ENCODE data around the gene WNK4.

Gene WNK4

DNA sequence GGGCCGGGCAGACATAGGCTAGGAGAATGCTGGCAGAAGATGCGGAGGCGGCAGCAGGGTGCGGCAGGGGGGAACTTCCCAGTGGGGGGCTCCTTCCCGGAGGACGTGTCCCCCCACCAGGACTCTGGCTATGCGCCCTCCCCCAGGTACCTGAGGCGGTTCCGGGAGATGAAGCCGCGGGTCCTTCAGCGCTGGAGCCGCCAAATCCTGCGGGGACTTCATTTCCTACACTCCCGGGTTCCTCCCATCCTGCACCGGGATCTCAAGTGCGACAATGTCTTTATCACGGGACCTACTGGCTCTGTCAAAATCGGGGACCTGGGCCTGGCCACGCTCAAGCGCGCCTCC is 3.4 kb downstream of the WNK4 start:
- Histone ChIP-seq H3K27me3 (ENCODE audit: control insufficient read depth, insufficient read depth, low read length) (peaks cover 40% of the 10 kb centered on the region), H3K4me1 (ENCODE audit: control insufficient read depth, insufficient read depth, low read length) (peaks cover 27% of the 10 kb centered on the region), H3K9me3 (ENCODE audit: control insufficient read depth, insufficient read depth, low read depth, low read length) (no peaks in the 10 kb centered on the region), H3K4me3 (ENCODE audit: low read depth, low read length) (no peak overlapping the region), H3K9ac (ENCODE audit: low read length) (no peak overlapping the region), H3K27ac (ENCODE audit: low read depth, low read length) (no peak overlapping the region), H3K36me3 (ENCODE audit: control insufficient read depth, insufficient read depth, low read length) (peaks cover 8% of the 10 kb centered on the region)

DNA sequence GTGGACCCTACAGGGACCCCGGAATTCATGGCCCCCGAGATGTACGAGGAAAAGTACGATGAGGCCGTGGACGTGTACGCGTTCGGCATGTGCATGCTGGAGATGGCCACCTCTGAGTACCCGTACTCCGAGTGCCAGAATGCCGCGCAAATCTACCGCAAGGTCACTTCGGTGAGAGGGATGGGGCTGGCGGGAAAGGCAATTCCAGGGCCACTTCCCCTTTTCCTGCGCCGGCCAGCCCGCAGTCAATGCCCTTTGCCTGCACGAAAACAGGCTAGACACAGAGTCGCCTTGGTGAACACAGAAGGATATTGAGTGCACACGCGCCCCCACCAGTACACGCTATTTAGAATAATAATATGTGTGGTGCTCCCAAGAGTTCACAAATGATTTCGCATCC is 4.0 kb downstream of the WNK4 start:
- Histone ChIP-seq H3K4me1 (ENCODE audit: control insufficient read depth, insufficient read depth, low read length) (peaks cover 27% of the 10 kb centered on the region), H3K4me3 (ENCODE audit: low read depth, low read length) (no peak overlapping the region), H3K9ac (ENCODE audit: low read length) (no peak overlapping the region), H3K9me3 (ENCODE audit: control insufficient read depth, insufficient read depth, low read depth, low read length) (no peaks in the 10 kb centered on the region), H3K27me3 (ENCODE audit: control insufficient read depth, insufficient read depth, low read length) (peaks cover 40% of the 10 kb centered on the region), H3K36me3 (ENCODE audit: control insufficient read depth, insufficient read depth, low read length) (0 out of 2 replicates have a peak, but pooled peaks cover 2% of the 10 kb centered on the region), H3K27ac (ENCODE audit: low read depth, low read length) (no peak overlapping the region)

DNA sequence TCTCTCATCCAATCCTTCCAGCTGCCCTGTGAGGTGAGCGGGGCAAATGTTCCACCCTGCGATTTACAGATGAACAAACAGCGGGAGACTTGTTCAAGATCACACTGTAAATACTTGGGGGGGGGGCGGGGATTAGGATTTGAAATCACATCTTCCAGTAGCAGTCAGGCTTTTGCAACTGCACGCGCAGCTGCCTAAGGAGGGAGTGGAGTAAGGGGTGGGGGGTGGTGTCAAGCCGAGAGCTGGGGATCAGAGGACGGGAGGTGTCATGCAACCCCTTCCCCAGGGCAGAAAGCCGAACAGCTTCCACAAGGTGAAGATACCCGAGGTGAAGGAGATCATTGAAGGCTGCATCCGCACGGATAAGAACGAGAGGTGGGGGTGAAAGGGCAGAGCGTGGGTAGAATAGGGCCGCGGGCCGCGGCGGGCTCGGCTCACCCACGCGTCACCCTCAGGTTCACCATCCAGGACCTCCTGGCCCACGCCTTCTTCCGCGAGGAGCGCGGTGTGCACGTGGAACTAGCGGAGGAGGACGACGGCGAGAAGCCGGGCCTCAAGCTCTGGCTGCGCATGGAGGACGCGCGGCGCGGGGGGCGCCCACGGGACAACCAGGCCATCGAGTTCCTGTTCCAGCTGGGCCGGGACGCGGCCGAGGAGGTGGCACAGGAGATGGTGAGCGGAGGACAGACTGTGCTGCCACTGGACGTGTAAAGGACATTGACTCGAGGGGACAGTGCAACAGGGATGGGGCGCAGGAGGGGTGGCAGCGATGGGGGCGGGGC is 4.6 kb downstream of the WNK4 start:
- Histone ChIP-seq H3K4me3 (ENCODE audit: low read depth, low read length) (no peak overlapping the region), H3K27ac (ENCODE audit: low read depth, low read length) (no peak overlapping the region), H3K4me1 (ENCODE audit: control insufficient read depth, insufficient read depth, low read length) (peaks cover 21% of the 10 kb centered on the region), H3K27me3 (ENCODE audit: control insufficient read depth, insufficient read depth, low read length) (peaks cover 40% of the 10 kb centered on the region), H3K9me3 (ENCODE audit: control insufficient read depth, insufficient read depth, low read depth, low read length) (no peaks in the 10 kb centered on the region), H3K9ac (ENCODE audit: low read length) (no peak overlapping the region), H3K36me3 (ENCODE audit: control insufficient read depth, insufficient read depth, low read length) (no peaks in the 10 kb centered on the region)

DNA sequence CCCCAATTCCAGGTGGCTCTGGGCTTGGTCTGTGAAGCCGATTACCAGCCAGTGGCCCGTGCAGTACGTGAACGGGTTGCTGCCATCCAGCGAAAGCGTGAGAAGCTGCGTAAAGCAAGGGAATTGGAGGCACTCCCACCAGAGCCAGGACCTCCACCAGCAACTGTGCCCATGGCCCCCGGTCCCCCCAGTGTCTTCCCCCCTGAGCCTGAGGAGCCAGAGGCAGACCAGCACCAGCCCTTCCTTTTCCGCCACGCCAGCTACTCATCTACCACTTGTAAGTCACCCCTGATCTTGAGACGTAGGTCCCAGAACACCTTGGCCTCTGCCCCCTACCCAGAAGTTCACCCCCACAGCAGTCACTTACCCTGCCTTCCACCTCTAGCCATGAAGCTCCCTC is 6.9 kb downstream of the WNK4 start:
- no peak overlapping the region for H3K27ac ChIP-seq (ENCODE audit: low read depth, low read length)
- H3K9ac ChIP-seq (ENCODE audit: low read length): no peak overlapping the region
- H3K36me3 ChIP-seq (ENCODE audit: control insufficient read depth, insufficient read depth, low read length): no peaks in the 10 kb centered on the region
- H3K4me1 ChIP-seq (ENCODE audit: control insufficient read depth, insufficient read depth, low read length): peaks cover 12% of the 10 kb centered on the region; the same call in 1 of the 2 replicates
- H3K27me3 ChIP-seq (ENCODE audit: control insufficient read depth, insufficient read depth, low read length): peaks cover 22% of the 10 kb centered on the region
- H3K9me3 ChIP-seq (ENCODE audit: control insufficient read depth, insufficient read depth, low read depth, low read length): no peaks in the 10 kb centered on the region
- H3K4me3 ChIP-seq (ENCODE audit: low read depth, low read length): no peak overlapping the region

DNA sequence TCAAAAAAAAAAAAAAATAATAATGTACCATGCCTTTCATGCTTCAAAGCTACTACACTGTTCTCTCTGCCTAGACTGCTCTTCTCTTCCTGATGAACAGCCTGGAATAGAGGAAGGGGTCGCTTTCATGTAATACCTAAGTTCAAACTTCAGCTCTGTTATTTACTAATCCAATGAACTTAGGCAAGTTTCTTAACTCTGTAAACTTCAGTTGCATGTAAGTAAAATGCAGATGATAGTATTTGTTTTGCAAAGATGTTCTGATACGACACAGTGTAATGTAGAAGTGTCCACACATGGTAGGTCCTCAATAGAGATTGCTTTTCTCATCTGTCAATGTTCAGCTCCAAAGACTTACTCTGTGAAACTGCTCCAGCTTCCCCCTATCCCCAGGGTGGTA is 11.5 kb downstream of the WNK4 start:
- Histone ChIP-seq H3K27ac (ENCODE audit: low read depth, low read length) (no peak overlapping the region), H3K4me1 (ENCODE audit: control insufficient read depth, insufficient read depth, low read length) (no peaks in the 10 kb centered on the region), H3K9me3 (ENCODE audit: control insufficient read depth, insufficient read depth, low read depth, low read length) (no peaks in the 10 kb centered on the region), H3K4me3 (ENCODE audit: low read depth, low read length) (no peak overlapping the region), H3K9ac (ENCODE audit: low read length) (no peak overlapping the region), H3K27me3 (ENCODE audit: control insufficient read depth, insufficient read depth, low read length) (no peaks in the 10 kb centered on the region; the same call in 1 of the 2 replicates), H3K36me3 (ENCODE audit: control insufficient read depth, insufficient read depth, low read length) (no peaks in the 10 kb centered on the region)

DNA sequence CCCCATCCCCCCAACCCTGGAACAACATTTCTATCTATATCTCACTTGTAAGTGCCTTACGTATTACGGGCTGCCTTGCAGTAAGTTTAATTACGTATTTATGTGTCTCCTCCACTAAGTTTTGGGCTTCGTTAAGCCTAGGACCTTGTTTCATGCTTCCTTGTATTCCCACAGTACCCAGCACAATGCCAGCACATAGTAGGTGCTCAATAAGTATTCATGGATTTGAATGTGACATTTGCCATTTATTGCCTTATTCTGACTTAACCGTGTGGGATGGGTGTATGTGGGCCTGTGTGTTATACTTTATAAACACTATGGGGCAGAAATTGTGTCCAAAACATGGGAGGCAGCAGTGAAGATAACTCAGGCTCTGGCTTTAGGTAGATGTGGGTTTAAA is 12.1 kb downstream of the WNK4 start:
- Histone ChIP-seq H3K4me3 (ENCODE audit: low read depth, low read length) (no peak overlapping the region), H3K9me3 (ENCODE audit: control insufficient read depth, insufficient read depth, low read depth, low read length) (no peaks in the 10 kb centered on the region), H3K4me1 (ENCODE audit: control insufficient read depth, insufficient read depth, low read length) (peaks cover 4% of the 10 kb centered on the region), H3K27ac (ENCODE audit: low read depth, low read length) (no peak overlapping the region), H3K36me3 (ENCODE audit: control insufficient read depth, insufficient read depth, low read length) (no peaks in the 10 kb centered on the region), H3K27me3 (ENCODE audit: control insufficient read depth, insufficient read depth, low read length) (no peaks in the 10 kb centered on the region; the same call in 1 of the 2 replicates), H3K9ac (ENCODE audit: low read length) (no peak overlapping the region)

DNA sequence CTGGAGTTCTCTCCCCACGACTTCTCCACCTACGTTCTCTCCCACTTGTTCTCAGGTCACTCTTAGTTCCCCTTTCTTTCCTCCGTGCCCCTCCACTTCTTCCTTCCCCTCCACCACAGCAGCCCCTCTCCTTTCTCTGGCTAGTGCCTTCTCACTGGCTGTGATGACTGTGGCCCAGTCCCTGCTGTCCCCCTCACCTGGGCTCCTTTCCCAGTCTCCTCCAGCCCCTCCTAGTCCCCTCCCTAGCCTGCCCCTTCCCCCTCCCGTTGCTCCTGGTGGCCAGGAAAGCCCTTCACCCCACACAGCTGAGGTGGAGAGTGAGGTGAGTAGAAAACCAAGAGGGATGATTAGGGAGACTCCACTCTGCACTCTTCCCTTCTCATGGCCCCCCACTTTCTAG is 14.7 kb downstream of the WNK4 start:
- no peak overlapping the region for H3K9ac ChIP-seq (ENCODE audit: low read length)
- H3K4me3 ChIP-seq (ENCODE audit: low read depth, low read length): no peak overlapping the region
- no peaks in the 10 kb centered on the region for H3K9me3 ChIP-seq (ENCODE audit: control insufficient read depth, insufficient read depth, low read depth, low read length)
- no peak overlapping the region for H3K27ac ChIP-seq (ENCODE audit: low read depth, low read length)
- H3K36me3 ChIP-seq (ENCODE audit: control insufficient read depth, insufficient read depth, low read length): no peaks in the 10 kb centered on the region
- H3K4me1 ChIP-seq (ENCODE audit: control insufficient read depth, insufficient read depth, low read length): peaks cover 8% of the 10 kb centered on the region
- H3K27me3 ChIP-seq (ENCODE audit: control insufficient read depth, insufficient read depth, low read length): peaks cover 6% of the 10 kb centered on the region

DNA sequence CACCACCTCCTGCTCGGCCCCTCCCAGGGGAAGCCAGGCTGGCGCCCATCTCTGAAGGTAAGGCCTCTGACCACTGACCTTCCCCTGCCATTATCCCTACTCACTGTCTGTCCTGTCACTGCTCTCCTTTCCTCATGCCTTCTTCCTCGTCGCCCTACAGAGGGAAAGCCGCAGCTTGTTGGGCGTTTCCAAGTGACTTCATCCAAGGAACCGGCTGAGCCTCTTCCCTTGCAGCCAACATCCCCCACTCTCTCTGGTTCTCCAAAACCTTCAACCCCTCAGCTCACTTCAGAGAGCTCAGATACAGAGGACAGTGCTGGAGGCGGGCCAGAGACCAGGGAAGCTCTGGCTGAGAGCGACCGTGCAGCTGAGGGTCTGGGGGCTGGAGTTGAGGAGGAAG is 15.1 kb downstream of the WNK4 start:
- no peak overlapping the region for H3K9ac ChIP-seq (ENCODE audit: low read length)
- H3K27me3 ChIP-seq (ENCODE audit: control insufficient read depth, insufficient read depth, low read length): peaks cover 6% of the 10 kb centered on the region
- H3K27ac ChIP-seq (ENCODE audit: low read depth, low read length): no peak overlapping the region
- H3K36me3 ChIP-seq (ENCODE audit: control insufficient read depth, insufficient read depth, low read length): no peaks in the 10 kb centered on the region
- H3K4me3 ChIP-seq (ENCODE audit: low read depth, low read length): no peak overlapping the region
- no peaks in the 10 kb centered on the region for H3K9me3 ChIP-seq (ENCODE audit: control insufficient read depth, insufficient read depth, low read depth, low read length)
- H3K4me1 ChIP-seq (ENCODE audit: control insufficient read depth, insufficient read depth, low read length): peaks cover 8% of the 10 kb centered on the region

DNA sequence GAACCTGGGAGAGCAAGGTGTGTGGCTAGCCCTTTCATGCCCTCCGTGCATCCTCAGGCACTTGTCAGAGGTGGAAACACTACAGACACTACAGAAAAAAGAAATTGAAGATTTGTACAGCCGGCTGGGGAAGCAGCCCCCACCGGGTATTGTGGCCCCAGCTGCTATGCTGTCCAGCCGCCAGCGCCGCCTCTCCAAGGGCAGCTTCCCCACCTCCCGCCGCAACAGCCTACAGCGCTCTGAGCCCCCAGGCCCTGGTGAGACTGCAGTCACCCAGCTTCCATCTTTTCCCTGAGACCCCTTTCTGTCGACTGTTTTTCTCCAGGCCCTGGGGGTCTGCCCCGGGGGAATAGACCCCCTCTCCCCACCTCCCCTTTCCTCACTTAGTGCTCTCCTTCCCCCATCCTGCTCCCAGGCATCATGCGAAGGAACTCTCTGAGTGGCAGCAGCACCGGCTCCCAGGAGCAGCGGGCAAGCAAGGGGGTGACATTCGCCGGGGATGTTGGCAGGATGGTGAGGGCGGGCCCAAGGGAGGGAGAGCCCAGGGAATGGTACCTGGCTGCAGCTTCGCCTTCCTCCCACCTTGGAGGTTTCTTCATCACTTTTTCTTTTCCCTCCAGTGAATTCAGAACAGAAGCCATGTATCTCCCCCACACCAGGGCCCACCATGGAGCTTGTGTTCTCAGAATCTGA is 15.8 kb downstream of the WNK4 start:
- Histone ChIP-seq H3K4me3 (ENCODE audit: low read depth, low read length) (no peak overlapping the region), H3K9me3 (ENCODE audit: control insufficient read depth, insufficient read depth, low read depth, low read length) (no peaks in the 10 kb centered on the region), H3K4me1 (ENCODE audit: control insufficient read depth, insufficient read depth, low read length) (peaks cover 8% of the 10 kb centered on the region)

DNA sequence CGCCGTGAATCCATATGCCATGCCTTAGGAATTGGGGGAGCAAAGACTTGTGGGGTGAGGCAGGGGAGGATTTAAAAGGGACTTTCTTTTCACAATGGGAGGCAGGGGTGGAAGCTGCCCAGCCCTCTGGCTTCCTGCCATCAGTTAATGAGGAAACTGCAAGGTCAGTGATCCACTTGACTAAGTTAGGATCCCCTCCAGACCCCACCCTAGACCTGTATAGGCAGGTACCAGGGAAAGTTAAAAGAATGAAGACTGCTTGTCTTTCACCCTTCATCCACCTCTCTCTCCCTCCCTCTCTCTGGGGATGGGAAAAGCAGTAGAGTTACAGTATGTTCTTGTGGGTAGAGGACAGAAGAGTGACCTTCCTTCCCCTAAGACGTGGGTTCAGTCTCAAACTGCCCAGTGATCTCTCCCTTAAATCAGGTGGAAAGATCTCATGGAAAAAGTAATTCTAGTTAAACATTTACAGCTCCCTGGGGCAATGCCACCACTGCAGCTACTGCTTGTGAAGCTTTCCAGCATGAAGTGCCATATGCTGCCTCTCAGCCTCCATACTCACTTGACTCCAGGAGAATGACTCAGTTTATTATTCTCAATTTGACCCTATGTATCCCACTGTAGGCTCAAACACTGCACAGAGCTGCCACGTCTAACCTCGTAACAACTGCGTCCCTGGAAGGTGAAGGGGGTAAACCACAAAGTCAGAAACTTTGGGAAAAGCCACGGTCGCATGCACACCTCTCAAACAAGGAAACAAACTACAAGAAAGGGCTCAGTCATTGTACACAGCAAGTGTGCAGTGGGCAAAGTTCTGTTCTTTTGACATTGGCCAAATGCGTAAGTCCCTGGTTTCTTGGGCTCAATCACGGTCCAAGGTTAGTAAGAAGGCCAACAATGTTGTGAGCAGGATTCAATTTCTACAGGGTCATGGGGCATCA is 16.9 kb downstream of the WNK4 start:
- peak overlapping the region; percentile 82 for H3K9ac ChIP-seq (ENCODE audit: low read length)
- peaks cover 6% of the 10 kb centered on the region; the same call in 1 of the 2 replicates for H3K27me3 ChIP-seq (ENCODE audit: control insufficient read depth, insufficient read depth, low read length)
- peaks cover 8% of the 10 kb centered on the region for H3K4me1 ChIP-seq (ENCODE audit: control insufficient read depth, insufficient read depth, low read length)
- no peak overlapping the region for H3K27ac ChIP-seq (ENCODE audit: low read depth, low read length)
- H3K9me3 ChIP-seq (ENCODE audit: control insufficient read depth, insufficient read depth, low read depth, low read length): no peaks in the 10 kb centered on the region
- H3K4me3 ChIP-seq (ENCODE audit: low read depth, low read length): peak overlapping the region; percentile 77
- no peaks in the 10 kb centered on the region for H3K36me3 ChIP-seq (ENCODE audit: control insufficient read depth, insufficient read depth, low read length)

More for the DNA sequence above, 15.8 kb downstream of the WNK4 start:
- H3K27ac ChIP-seq (ENCODE audit: low read depth, low read length): no peak overlapping the region
- peaks cover 6% of the 10 kb centered on the region; the same call in 1 of the 2 replicates for H3K27me3 ChIP-seq (ENCODE audit: control insufficient read depth, insufficient read depth, low read length)
- H3K36me3 ChIP-seq (ENCODE audit: control insufficient read depth, insufficient read depth, low read length): no peaks in the 10 kb centered on the region
- no peak overlapping the region for H3K9ac ChIP-seq (ENCODE audit: low read length)

Measured in HUES6 (cell line).